A549 (cell line): ENCODE measurements around the gene SMS. TPM values are rescaled to one million over a fixed set of nuclear protein-coding genes. Genes with fewer than 3 reads are reported as not detected.

Source experiments
- ATAC-seq, 2 experiments: fragments of 200-7000 bp in 1 of 2; fragments of >200 bp in 1 of 2; cut with Nextera tagmentation in 1 of 2; cut with Tn5 transposase in 1 of 2; 3 replicates each; pipeline versions ENCODE4 v1.8.0 to v1.9.1; 2018 to 2020; ENCODE audit warnings: mild to moderate bottlenecking in 1 of 2, moderate library complexity in 1 of 2
- CTCF ChIA-PET: fragments of 300-600 bp; sonication (Branson Sonifier 250); formaldehyde crosslinking; extraction: SDS; loops from one replicate; lab custom pipeline; 2021; ENCODE audit warnings: antibody characterized with exemption, inconsistent platforms; lab: Yijun Ruan, JAX
- POLR2A ChIA-PET: fragments of 350-600 bp; formaldehyde crosslinking; extraction: SDS; loops from one replicate; lab custom pipeline; 2021; ENCODE audit warnings: antibody characterized with exemption, inconsistent platforms; lab: Yijun Ruan, JAX
- DNase-seq, 2 experiments: peaks; one replicate each; pipeline versions ENCODE4 v3.0.0 to v3.0.0-alpha.2; 2011 to 2016; ENCODE audit warnings: low read depth in 1 of 2, low spot score in 1 of 2
- FAIRE-seq: peaks from 2 replicates; lab custom pipeline; 2011; peaks lifted over from hg19 to GRCh38; lab: Jason Lieb, UNC
- H3K27ac ChIP-seq, 2 experiments: fragments of >200 bp; sonication (Bioruptor Twin); formaldehyde crosslinking; 3 replicates each; pipeline ENCODE4 v1.5.1; 2016 to 2017
- H3K4me1 ChIP-seq: fragments of >200 bp; sonication (Bioruptor Twin); formaldehyde crosslinking; 3 replicates; pipeline ENCODE4 v1.6.1; 2016
- H3K4me2 ChIP-seq: fragments of >200 bp; sonication (Bioruptor Twin); formaldehyde crosslinking; 3 replicates; pipeline ENCODE4 v1.6.1; 2016
- H3K4me3 ChIP-seq: fragments of >200 bp; sonication (Bioruptor Twin); formaldehyde crosslinking; 3 replicates; pipeline ENCODE4 v1.5.1; 2016
- H3K9me3 ChIP-seq: fragments of >200 bp; sonication (Bioruptor Twin); formaldehyde crosslinking; 3 replicates; pipeline ENCODE4 v1.6.1; 2016
- ATOH8 ChIP-seq: fragments of 250-450 bp; sonication (Bioruptor Pico); IDR thresholded peaks from 2 replicates; pipeline ENCODE4 v1.5.0; 2020; ENCODE audit warnings: low read depth, mild to moderate bottlenecking, moderate library complexity
- CEBPB ChIP-seq, 2 experiments: fragments of >200 bp in 1 of 2; sonication (Bioruptor Twin) in 1 of 2; formaldehyde crosslinking in 1 of 2; IDR thresholded peaks; 2 replicates each; pipeline ENCODE4 v1.6.1; 2012 to 2016
- EHF ChIP-seq: fragments of 250-450 bp; sonication (Bioruptor Pico); IDR thresholded peaks from 2 replicates; pipeline ENCODE4 v1.5.0; 2020; ENCODE audit warnings: mild to moderate bottlenecking
- FOSB ChIP-seq: fragments of 250-450 bp; sonication (Bioruptor Pico); IDR thresholded peaks from 2 replicates; pipeline ENCODE4 v1.5.0; 2020; ENCODE audit warnings: mild to moderate bottlenecking, moderate library complexity
- FOSL2 ChIP-seq, 2 experiments: fragments of 450-650 bp in 1 of 2; fragments of >200 bp in 1 of 2; sonication (Bioruptor Twin) in 1 of 2; formaldehyde crosslinking; IDR thresholded peaks; 2 replicates each; pipeline versions ENCODE4 v1.5.0 to v1.6.1; 2016 to 2020; ENCODE audit warnings: mild to moderate bottlenecking in 1 of 2, moderate library complexity in 1 of 2
- GATA3 ChIP-seq: IDR thresholded peaks from 2 replicates; pipeline ENCODE4 v1.6.1; 2012; ENCODE audit warnings: borderline replicate concordance
- HDAC2 ChIP-seq: fragments of 200-600 bp; sonication (generic); IDR thresholded peaks from 2 replicates; pipeline ENCODE4 v1.6.1; 2016
- JUN ChIP-seq, 2 experiments: fragments of >200 bp; sonication (Bioruptor Twin); formaldehyde crosslinking; IDR thresholded peaks; 2 replicates in 1 of 2; 3 replicates in 1 of 2; pipeline ENCODE4 v1.6.1; 2016 to 2017
- JUNB ChIP-seq: fragments of >200 bp; sonication (Bioruptor Twin); formaldehyde crosslinking; IDR thresholded peaks from 2 replicates; pipeline ENCODE4 v1.6.1; 2016
- MAFK ChIP-seq: fragments of 450-650 bp; IDR thresholded peaks from 2 replicates; pipeline ENCODE4 v1.6.1; 2014; ENCODE audit not compliant: partially characterized antibody
- MAX ChIP-seq: IDR thresholded peaks from 2 replicates; pipeline ENCODE4 v1.6.1; 2012
- NFE2L2 ChIP-seq: fragments of 150-350 bp; conservative IDR thresholded peaks from 2 replicates; pipeline ENCODE4 v1.6.1; 2014; ENCODE audit warnings: low read length
- NPAS2 ChIP-seq: fragments of 250-450 bp; sonication (Bioruptor Pico); IDR thresholded peaks from 2 replicates; pipeline ENCODE4 v1.8.0; 2022; ENCODE audit warnings: mild to moderate bottlenecking, moderate library complexity, borderline replicate concordance
- NR3C1 ChIP-seq: fragments of >200 bp; sonication (Bioruptor Twin); formaldehyde crosslinking; IDR thresholded peaks from 3 replicates; pipeline ENCODE4 v1.6.1; 2017
- PHF8 ChIP-seq: fragments of 200-600 bp; sonication (generic); IDR thresholded peaks from 2 replicates; pipeline ENCODE4 v1.6.1; 2016; ENCODE audit warnings: low read depth, mild to moderate bottlenecking, antibody characterized with exemption, moderate library complexity, borderline replicate concordance
- RAD21 ChIP-seq, 2 experiments: fragments of >200 bp in 1 of 2; sonication (Bioruptor Twin) in 1 of 2; formaldehyde crosslinking in 1 of 2; IDR thresholded peaks in 1 of 2; conservative IDR thresholded peaks in 1 of 2; 2 replicates in 1 of 2; 3 replicates in 1 of 2; pipeline ENCODE4 v1.6.1; 2012 to 2018; ENCODE audit warnings: inconsistent platforms in 1 of 2
- RNF2 ChIP-seq: fragments of 200-600 bp; sonication (generic); IDR thresholded peaks from 2 replicates; pipeline ENCODE4 v1.6.1; 2016; ENCODE audit warnings: low read depth, mild to moderate bottlenecking, antibody characterized with exemption, moderate library complexity, borderline replicate concordance
- SMC3 ChIP-seq: fragments of >200 bp; sonication (Bioruptor Twin); formaldehyde crosslinking; IDR thresholded peaks from 3 replicates; pipeline ENCODE4 v1.6.1; 2018; ENCODE audit warnings: inconsistent platforms
- USF2 ChIP-seq: fragments of 450-650 bp; IDR thresholded peaks from 2 replicates; pipeline ENCODE4 v1.6.1; 2014; ENCODE audit warnings: antibody characterized with exemption
- WGBS: methylation state at CpG from one replicate; pipeline ENCODE4 v1.1.6; 2017; ENCODE audit errors: missing lambda C conversion rate; 5-methylcytosine and 5-hydroxymethylcytosine counted together
- polyA plus RNA-seq, 4 experiments: library from polyadenylated mRNA; depleted of rRNA in 3 of 4; stranded (reverse); fragments of >200 nt; fragmentation: RNase III in 1 of 4; extraction: RNeasy Plus Mini Kit Qiagen cat#74134 plus additional on column Dnase treatment in 1 of 4; gene quantifications; 2 replicates in 3 of 4; 3 replicates in 1 of 4; pipeline ENCODE4 v1.2.3, GENCODE V29; 2011 to 2017

Gene SMS
- polyA plus RNA-seq, 2 of the 4 experiments (the other 2 are of a cell fraction): 129 to 180 TPM

GRCh38 chrX:21926116-21926515 lies 14.4 kb upstream of the SMS start:
- peak; percentile 95 for FAIRE-seq

GRCh38 chrX:21926527-21927278 lies 13.8 kb upstream of the SMS start:
- ATAC-seq: peak; percentile 98 to 99

More at GRCh38 chrX:21926116-21926515, 14.4 kb upstream of the SMS start:
- Histone ChIP-seq H3K4me3 (peak overlapping the region; percentile 32), H3K27ac (peak overlapping the region; percentile 69 to 82), H3K4me2 (peak overlapping the region; percentile 71), H3K4me1 (peaks cover 18% of the 10 kb centered on the region), H3K9me3 (no peaks in the 10 kb centered on the region)
- POLR2A ChIA-PET: interaction anchor here (1.4 kb wide), 1 partner anchor 15 kb away, joined by 3 read pairs; no protein-coding TSS in a partner anchor
- DNase-seq: peak in 1 of 2 experiments; percentile 18
- peak in 1 of 2 experiments; percentile 38; a peak in 1 of 6 replicates for ATAC-seq
- CTCF ChIA-PET: interaction anchor here (1.3 kb wide), 1 partner anchor 59 kb away, joined by 5 read pairs; no protein-coding TSS in a partner anchor
- WGBS: under 1% methylated on average over 3 of the region's 3 CpGs
- TF ChIP-seq RAD21 (conservative IDR thresholded peaks at IDR 0.05 in 1 of 2, IDR thresholded peaks at IDR 0.05 in 1 of 2) (no peak), PHF8 (no peak), HDAC2 (no peak), CEBPB (IDR thresholded peaks at IDR 0.05) (peak; percentile 40 to 72; a peak in 2 of 4 replicates)

GRCh38 chrX:21929209-21929608 lies 11.3 kb upstream of the SMS start:
- 96% methylated on average over 4 of the region's 4 CpGs for WGBS
- peak; percentile 61 for FAIRE-seq
- H3K27ac ChIP-seq: peak overlapping the region in 1 of 2 experiments; percentile 46; a peak in 3 of 6 replicates
- CTCF ChIA-PET: interaction anchor here (0.6 to 1.0 kb wide), 3 partner anchors 56 to 1413 kb away, joined by 3 read pairs; no protein-coding TSS in a partner anchor
- H3K9me3 ChIP-seq: no peaks in the 10 kb centered on the region
- TF ChIP-seq NR3C1 (no peak), ATOH8 (CRISPR knock-in tag) (no peak), FOSB (CRISPR knock-in tag) (no peak), CEBPB (IDR thresholded peaks at IDR 0.05) (peak in 1 of 2 experiments; percentile 72; a peak in 3 of 4 replicates), USF2 (no peak), RNF2 (no peak)
- TF ChIP-seq, all 56 proteins: peak for 1
- peaks cover 34% of the 10 kb centered on the region for H3K4me1 ChIP-seq
- no peak overlapping the region for H3K4me3 ChIP-seq
- DNase-seq: no peak
- no peak overlapping the region for H3K4me2 ChIP-seq
- POLR2A ChIA-PET: no interaction called here
- no peak for ATAC-seq

More at GRCh38 chrX:21926527-21927278, 13.8 kb upstream of the SMS start:
- FAIRE-seq (peak; percentile 100), DNase-seq (peak; percentile 77 to 89)
- TF ChIP-seq NPAS2 (CRISPR knock-in tag) (no peak), JUNB (peak; percentile 84), NR3C1 (no peak), GATA3 (peak; percentile 67; the same call in 1 of the 2 replicates), CEBPB (IDR thresholded peaks at IDR 0.05) (peak in 1 of 2 experiments; percentile 16; a peak in 1 of 4 replicates), MAX (0 out of 2 replicates have a peak, but pooled peaks have one; percentile 34), JUN (IDR thresholded peaks at IDR 0.05) (peak in 1 of 2 experiments; percentile 35; a peak in 1 of 5 replicates), MAFK (peak; percentile 22), FOSL2 (IDR thresholded peaks at IDR 0.05) (peak; percentile 80), FOSL2 (CRISPR knock-in tag; IDR thresholded peaks at IDR 0.05) (peak; percentile 97), NFE2L2 (no peak), SMC3 (no peak), EHF (CRISPR knock-in tag) (0 out of 2 replicates have a peak, but pooled peaks have one; percentile 22)
- CTCF ChIA-PET: interaction anchor here (1.0 to 1.3 kb wide), 2 partner anchors 58 to 88 kb away, joined by 3 to 5 read pairs; no protein-coding TSS in a partner anchor
- POLR2A ChIA-PET: interaction anchor here (1.4 kb wide), 1 partner anchor 15 kb away, joined by 3 read pairs; no protein-coding TSS in a partner anchor
- Histone ChIP-seq H3K9me3 (no peaks in the 10 kb centered on the region), H3K4me1 (peaks cover 18% of the 10 kb centered on the region), H3K4me2 (peak overlapping the region; percentile 71), H3K27ac (peak overlapping the region; percentile 69 to 82), H3K4me3 (peak overlapping the region; percentile 32)
- WGBS: under 1% methylated on average over 6 of the region's 6 CpGs
